22Rv1 (cell line): Measurements from ENCODE around the gene GJB2.

Experiments used
- CTCF ChIP-seq: fragments of 450-650 bp; IDR thresholded peaks from 2 replicates; pipeline ENCODE4 v1.5.1; 2017; ENCODE audit warnings: mild to moderate bottlenecking
- ZFX ChIP-seq: fragments of 450-650 bp; IDR thresholded peaks from 2 replicates; pipeline ENCODE4 v1.6.1; 2017; ENCODE audit warnings: antibody characterized with exemption, borderline replicate concordance

- TF ChIP-seq CTCF = no peak
- TF ChIP-seq ZFX = no peak
Observed at GRCh38 chr13:20175907-20176652, 16.7 kb downstream of the GJB2 start.
